Measurements from ENCODE around the gene TSPYL1.
"Not testable (repeated sequence)": the region's sequence is repeated elsewhere in the genome, so short reads cannot be mapped to it uniquely, and the experiment has no call there.

Gene TSPYL1

DNA sequence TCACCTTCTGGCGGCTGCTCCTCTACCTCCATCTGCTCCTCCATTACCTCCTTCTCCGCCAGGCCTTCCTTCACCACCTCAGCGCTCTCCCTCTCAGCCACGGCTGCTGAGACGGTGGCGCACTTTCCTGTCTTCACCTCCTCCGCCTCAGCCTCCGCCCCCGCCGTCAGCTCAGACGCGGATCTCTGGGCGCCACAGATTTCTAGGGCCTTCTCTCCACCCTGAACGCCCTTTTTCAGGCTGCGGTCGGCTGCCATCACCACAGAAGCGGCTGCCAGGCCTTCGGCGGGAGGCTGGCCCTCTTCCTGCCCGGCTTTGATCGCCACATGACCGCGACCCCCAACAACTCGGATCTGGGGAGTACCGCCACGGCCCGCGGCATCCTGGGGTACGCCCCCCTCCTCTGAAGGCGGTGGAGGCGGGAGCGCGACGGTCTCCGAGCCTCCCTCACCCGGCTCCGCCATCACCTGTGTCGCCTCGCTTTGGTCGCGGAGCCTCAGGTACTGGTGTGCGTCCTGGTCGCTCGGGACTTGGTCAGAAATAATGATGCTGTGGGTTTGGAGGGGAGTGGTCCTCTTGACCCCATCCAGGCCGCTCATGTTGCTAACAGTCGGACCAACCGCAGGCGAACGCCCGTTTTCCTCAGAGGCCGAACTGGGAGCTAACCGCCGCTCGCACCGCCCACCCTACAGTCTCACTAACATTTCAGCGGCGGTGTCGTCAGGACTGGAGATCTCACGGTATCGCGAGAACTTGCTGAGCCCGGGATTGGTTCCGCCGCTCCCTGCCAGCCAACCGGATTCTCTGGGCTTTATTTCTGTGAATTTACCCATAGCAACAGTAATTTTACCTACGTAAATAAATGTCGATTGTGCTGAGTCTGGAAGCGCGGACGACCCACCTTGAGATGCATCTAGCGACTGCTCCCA lies at the start of gene TSPYL1:
TSS of gene TSPYL1 (minus strand) at position 699 of the 929 bp plus-strand sequence. CDS start at position 599, 100 bp downstream.
- peak; percentile 87 to 95 (median 91) for DNase-seq (ENCODE audit: low read depth in 3 of 3)

DNA sequence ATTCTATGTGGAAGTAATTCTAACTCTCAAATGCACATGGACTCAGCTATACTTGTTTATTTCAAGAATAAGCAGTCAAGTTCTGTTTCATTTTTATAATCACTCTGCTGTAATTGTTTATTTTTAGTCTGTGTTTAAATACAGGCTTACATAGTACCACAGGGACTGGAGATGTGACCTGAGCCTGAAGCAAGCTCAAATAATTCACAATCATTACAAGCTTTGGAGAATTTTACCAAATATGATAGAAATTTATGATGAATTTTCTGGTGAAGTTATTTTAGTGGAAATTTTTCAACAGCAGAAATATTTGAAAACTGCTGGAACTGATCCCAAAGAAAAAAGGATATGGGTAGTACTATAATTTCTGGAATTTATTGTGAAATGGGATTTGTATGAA lies 49.4 kb upstream of the TSPYL1 start:
- no peak for DNase-seq (ENCODE audit: low read depth in 3 of 3)

DNA sequence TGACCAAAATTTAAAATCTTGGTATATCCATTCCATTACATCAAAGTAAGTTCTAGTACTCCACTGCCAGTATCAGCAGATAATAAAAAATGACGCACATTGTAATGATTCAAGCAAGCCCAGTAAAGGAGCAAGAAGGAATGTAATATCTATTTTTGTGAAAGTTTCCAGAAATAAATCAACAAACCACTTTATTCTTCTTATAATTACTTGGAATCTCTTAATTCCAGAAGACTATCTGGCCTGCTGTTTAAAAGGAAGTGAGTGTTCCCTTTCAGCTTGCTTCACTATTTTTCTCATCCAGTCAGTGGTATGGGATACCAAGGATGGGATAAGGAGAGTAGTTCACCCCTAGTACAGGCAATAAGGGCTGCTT lies 48.8 kb upstream of the TSPYL1 start:
- no peak for DNase-seq (ENCODE audit: low read depth in 3 of 3)

DNA sequence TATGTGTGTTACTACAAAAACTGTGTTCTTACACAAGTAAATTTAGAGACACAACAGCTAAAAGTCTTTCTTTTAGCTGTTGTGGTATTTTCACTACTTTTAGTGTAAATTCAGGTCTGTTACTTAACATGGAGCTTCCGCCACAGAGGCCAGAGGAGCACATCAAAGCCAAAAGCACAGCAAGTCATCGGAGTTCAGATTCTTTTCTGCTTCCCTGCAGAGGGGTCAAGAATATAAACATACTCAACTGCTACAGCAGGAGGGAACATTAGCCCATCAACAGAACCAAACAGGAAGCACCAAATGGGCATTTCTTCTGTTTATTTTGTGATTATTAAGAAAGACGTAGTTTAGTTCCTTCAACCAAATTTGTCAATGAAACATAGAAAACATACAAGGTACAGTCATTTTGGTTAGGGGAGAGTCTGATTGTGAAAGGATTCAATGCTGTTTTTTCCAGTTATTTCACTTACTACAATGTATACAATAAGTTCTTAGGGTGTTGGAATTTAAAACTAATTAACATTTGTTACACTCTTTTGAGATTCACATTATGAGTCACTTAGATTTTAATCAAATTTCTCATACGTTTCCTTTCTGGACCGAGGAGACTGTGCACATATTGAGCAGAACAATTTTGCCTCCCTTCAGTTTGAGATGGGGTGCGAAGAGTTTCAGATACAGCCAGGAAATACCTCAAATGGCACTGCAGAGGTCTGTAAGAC lies 48.2 kb upstream of the TSPYL1 start:
- no peak for DNase-seq (ENCODE audit: low read depth in 3 of 3)

DNA sequence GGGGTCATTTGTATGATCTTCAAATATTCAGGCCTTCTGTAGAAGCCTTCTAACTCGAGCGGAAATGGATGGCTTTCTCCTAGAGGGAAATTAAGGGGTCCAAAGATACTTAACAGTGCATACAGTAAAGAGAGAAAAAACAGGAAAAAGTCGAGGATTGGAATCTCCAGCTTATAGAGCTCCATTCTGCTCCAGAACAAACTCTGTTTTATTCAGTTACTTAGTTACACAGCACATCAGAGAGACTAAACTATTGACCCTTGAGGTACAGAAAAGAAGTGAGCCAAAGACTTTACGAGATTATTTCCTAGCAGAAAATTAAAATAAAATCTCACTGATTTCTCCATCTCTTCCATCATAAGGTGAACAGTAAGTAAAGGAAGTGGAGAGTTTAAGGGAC lies 47.3 kb upstream of the TSPYL1 start:
- no peak for DNase-seq (ENCODE audit: low read depth in 3 of 3)

DNA sequence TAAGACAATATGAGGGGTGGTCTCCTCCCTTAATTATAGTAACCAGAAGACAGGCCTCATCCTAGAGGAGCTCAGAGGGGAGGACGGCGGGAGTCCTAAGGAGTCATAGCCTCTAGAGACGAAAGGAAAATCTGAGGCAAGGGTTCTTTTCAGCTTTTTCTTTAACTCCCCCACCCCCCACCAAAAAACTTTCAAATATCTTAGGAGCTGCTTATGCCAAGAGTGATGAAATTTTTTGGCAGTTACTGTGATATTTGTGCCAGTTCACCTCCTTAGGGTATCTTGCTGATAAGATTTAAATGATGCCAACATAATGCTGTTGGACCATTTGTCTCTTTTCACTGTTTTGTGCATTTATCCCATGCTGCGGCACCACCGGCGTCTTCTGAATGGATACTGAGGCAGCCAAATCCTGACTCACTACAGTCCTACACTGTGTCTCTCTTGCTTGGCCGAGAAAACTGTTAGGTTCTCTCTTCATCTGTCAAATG lies 46.5 kb upstream of the TSPYL1 start:
- no peak for DNase-seq (ENCODE audit: low read depth in 3 of 3)

DNA sequence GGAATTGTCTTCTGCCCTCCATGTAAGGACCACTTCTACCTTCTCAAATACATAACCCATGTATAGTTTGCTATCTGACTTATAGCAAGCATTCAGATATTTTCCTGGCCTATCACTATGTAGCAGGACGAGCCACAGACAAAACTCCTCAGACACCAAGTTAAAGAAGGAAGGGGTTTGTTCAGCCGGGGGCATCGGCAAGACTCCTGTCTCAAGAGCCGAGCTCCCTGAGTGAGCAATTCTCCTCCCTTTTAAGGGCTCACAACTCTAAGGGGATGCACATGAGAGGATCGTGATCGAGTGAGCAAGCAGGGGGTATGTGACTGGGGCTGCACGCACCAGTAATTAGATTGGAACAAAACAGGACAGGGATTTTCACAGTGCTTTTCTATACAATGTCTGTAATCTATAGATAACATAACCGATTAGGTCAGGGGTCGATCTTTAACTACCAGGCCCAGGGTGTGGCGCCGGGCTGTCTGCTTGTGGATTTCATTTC lies 46.0 kb upstream of the TSPYL1 start:
- not testable (repeated sequence) for DNase-seq (ENCODE audit: low read depth in 3 of 3)

DNA sequence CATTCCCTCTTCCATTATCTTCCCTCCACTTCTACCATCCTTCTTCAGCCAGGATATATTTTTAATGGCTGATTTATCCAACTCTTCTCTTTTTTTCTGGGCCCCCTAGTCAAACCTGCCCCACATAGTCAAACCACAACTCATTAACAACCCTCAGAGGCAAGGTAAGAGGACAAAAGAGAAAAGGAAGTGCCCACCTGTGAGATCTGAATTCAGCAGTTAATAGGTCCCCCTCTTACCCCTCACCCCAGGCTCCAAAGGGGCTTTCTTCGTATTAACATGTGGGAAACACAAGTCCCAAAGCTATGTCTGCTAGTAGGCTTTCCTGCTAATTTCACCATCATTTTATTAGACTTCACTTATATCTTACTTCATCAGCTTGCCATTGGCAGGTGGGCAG lies 44.1 kb upstream of the TSPYL1 start:
- no peak for DNase-seq (ENCODE audit: low read depth in 3 of 3)

DNA sequence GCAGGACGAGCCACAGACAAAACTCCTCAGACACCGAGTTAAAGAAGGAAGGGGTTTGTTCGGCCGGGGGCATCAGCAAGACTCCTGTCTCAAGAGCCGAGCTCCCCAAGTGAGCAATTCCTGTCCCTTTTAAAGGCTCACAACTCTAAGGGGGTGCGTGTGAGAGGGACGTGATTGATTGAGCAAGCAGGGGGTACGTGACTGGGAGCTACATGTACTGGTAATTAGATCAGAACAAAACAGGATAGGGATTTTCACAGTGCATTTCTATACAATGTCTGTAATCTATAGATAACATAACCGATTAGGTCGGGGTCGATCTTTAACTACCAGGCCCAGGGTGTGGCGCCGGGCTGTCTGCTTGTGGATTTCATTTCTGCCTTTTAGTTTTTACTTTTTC lies 42.2 kb upstream of the TSPYL1 start:
- DNase-seq (ENCODE audit: low read depth in 3 of 3) = not testable (repeated sequence)

DNA sequence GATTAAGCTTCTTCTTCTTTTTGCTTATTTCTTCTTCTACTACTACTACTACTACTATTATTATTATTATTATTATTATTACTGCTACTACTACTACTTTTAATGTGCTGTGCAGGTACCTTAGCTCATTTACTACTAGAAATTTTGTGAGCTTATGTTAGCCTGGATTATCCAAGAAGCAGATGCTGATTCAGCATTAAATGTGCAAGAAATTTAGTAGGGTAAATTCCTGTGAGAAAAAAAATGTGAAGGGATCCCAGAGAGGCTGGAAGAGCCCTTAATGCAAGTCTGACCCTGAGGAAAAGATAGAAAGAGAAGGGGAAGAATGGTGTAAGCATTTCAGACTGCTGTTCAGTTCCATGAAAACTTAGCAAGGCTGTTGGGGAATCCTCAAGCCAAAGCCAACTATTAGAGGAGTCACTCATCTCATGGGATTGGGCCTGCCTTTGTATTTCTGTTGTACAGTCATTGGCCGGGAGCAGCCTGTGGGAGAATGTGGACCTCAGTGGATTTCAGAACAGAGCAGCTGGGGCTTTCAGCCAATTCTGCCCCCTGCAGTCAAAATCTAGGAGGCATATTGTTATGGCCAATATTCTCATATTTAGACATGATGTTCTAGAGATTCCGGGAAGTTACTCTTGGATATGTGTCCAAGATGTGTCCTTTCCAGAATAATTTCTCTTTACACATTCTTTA lies 37.2 kb upstream of the TSPYL1 start:
- no peak for DNase-seq (ENCODE audit: low read depth in 3 of 3)

DNA sequence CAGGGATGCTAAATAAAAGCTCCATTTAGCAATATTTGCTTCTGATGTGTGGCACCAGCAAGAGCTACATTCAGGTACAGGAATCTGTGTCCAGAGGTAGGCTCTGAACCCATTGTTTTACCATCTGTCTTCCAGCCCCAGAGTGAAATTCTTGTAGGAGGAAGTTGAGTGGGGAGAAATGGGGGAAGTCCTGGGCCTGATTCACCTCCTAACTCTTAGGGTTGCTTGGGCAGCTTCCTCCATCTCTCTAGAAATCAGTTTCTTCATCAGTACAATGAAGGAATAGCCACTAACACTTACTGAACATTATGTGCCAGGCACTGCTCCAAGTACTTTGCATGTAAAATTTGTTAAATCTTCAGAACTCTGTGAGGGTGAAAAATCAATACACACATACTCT lies 35.1 kb upstream of the TSPYL1 start:
- no peak for DNase-seq (ENCODE audit: low read depth in 3 of 3)

DNA sequence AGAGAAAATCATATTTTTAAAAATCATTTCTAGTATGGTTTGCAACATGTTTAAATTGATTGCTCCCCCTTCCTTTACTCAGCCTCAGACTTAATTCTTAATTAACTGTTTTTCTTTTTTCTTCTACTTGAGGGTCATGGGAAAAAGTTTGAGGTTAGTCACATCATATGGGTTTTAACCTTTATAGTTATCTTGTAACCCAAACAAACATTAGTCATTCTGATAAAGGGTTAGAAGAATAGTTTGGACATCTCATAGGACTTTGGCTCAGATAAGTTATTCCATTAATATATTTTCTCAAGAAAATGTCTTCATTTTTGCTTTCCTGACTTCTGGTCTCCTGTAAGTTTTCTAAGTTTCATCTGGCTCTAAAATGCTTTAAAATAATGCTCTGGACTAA lies 34.5 kb upstream of the TSPYL1 start:
- no peak for DNase-seq (ENCODE audit: low read depth in 3 of 3)

DNA sequence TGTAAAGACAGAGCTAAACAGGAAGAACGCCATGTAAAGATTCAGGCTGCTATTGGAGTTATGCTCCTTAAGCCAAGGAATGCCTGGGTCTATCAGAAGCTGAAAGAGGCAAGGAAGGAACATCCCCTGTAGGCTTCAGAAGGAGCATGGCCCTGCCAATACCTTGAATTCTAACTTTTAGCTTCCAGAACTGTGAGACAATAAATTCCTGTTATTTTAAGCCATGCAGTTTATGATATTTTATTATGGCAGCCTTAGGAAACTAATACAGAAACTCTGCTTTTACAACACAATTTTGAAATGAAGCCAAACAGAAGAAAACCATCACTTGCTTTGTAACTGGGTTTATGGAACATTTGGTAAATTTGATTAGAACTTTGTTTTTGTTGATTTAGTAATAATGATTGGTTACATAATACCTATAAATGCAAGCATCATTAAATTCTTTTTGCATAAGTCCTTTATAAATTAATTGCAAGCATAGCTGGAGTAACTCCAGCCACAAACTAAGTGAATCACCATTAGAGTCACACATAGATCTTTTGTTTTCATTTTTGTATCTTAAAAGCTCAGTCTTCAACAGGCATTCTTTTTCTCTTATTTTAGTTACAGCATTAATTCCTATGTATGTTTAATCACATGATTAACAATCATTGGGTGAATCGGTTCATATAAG lies 33.5 kb upstream of the TSPYL1 start:
- DNase-seq (ENCODE audit: low read depth in 3 of 3) = no peak

DNA sequence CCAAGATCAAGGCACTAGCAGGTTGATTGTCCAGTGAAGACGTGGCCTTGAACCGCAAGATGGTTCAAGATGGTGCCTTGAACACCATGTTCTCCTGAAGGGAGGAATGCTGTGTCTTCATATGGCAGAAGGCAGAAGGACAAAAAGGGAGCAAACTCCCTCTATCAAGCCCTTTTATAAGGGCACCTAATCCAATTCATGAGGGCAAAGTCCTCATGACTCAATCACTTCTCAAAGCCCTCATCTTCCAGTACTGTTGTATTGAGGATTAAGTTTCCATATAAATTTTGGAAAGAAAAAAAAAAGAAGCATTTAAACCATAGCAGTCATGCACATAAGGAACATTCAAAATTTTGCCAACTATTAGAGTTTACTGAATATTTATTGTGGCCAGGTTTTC lies 29.9 kb upstream of the TSPYL1 start:
- no peak for DNase-seq (ENCODE audit: low read depth in 3 of 3)

DNA sequence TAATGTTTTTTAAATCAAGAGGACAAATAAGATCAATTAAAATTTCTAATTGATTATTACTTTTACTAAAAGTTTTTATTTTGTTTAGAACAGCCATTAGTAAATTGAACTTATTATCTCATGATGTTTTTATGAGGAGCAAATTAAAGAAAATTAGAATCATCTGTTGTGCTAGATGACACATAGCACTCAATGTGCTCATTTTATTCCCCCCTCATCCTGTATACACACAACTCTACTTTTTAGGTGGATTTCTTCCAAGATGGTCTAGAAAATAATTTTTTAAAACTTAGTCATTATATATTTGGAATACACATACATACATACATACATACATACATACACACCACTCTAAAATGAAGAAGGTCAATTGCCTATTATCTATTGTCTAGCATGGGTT lies 29.3 kb upstream of the TSPYL1 start:
- DNase-seq (ENCODE audit: low read depth in 3 of 3) = no peak

DNA sequence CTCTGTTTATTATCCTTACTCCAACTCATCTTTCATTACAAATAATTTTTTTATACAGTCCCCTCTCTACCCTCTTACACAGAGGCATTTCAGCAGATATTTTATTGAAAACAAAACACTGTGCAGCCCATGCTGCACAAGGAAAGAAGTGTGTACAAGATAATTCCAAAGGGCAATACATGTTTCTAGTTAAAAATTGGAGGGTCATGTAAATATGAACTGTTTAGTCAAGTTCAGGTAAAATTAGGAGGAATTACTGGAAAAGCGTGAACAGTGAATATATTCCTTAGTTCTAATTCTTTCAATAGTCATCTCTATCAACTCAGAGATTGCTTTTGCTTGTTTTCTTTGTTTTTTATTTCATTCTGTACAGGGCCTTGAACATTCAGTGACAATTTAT lies 27.9 kb upstream of the TSPYL1 start:
- DNase-seq (ENCODE audit: low read depth in 3 of 3) = no peak

DNA sequence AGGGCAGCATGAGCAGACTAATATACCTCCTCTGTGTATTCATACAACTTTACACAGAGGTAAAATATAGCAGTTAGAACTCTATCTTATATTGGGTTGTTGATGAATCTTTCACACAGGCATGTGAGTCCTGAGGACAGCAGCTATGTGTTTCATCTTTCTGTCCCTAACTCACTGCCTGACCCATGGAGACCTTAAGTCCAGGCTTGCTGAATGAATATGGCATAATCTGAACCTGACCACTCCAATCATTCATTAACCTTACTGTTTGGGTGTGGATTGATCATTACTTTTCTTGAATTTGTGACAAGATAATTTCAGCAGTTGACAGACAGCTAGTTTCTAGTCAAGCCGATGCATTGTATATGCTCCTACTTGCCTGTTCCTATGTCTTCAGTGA lies 27.3 kb upstream of the TSPYL1 start:
- DNase-seq (ENCODE audit: low read depth in 3 of 3) = no peak

DNA sequence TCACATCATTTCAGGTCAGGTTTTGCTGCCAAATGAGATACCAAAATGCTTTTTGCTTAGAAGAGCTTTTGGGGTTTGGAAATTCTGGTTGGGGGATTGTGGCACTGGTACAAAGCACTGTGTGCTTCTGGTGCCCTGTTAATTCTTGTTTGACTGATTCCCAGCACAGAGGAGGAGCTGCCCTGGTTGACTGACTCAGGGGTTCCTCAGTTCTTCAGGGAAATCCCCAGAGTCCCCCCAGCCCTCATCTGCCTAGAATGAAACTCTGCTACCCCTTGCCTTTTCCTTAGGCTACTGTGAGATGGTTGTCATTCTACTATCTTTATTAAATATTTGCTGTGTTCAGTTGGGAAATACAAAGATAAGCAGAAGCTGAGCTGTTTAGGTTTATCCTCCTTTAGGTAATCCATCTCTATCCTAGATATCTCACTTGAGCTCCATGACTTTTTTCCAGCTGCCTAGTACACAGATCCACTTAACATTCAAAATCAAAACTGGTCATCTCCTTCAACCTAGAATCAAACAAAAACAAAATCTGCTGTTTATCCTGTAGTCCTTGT lies 24.9 kb upstream of the TSPYL1 start:
- DNase-seq (ENCODE audit: low read depth in 3 of 3) = no peak

DNA sequence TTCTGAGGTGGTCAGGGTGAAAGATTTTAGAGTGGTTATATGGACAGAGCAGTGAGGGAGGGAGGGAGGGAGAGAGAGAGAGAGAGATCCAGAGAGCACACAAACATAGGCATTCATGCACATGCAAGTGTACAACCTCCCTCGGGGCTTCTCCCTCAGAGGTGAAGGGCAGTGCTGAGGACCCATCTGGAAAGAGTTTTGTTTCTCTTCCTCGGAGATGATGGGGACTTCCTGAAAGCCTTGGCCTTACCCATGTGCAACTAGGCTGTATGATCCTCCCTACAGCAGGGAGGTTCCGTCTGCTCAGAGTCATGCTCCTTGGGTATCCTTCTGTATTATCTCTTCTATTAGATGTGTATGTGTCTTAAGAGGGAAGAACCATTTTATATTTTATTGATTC lies 21.4 kb upstream of the TSPYL1 start:
- DNase-seq (ENCODE audit: low read depth in 3 of 3) = no peak

DNA sequence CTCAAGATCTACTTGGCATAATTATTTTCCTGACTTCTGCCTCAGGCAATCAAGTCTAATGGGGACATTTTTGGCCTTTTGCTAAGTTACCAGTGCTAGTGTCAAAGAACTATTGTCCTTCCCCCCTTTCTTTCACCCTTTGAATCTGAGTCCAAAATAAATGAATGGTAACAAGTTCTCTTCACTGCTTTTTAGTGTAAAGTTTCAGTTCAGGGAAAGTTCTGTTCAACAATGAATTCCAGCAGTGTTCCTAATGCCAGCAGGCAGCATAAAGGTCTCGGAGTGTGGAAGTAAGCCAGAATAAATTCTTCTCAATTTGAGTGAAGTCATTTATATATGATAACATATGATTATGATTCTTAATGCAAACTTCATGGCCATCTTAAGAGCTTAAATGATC lies 20.8 kb upstream of the TSPYL1 start:
- DNase-seq (ENCODE audit: low read depth in 3 of 3) = no peak

DNA sequence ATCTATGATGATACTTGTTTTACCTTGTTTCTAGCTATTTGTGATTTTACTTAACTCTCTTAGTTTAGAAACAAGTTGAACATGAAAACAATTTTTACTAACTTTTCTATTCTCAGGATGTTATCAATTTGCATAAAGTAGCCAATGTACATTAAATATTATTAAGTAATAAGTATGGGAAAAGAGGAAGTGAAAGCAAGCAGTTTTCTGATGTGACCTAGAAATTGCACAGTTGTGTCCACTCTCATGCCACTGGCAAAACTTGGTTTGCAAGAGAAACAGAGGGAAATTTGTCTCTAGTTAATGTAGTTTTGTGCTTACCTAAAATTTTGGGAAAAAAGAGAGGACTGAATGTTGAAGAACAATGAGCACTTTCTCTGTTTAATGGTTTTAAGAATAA lies 19.2 kb upstream of the TSPYL1 start:
- no peak for DNase-seq (ENCODE audit: low read depth in 3 of 3)
